ENCODE measurements around the gene PEAK1. TPM values are rescaled to one million over a fixed set of nuclear protein-coding genes. Genes with fewer than 3 reads are reported as not detected.

PEAK1 gene
- total and polyA plus RNA-seq, 8 donors, result 58.3 to 86.9 (median 64.3) TPM

GRCh38 chr15:77069521-77070121 lies 350.3 kb downstream of the PEAK1 start:
- Histone ChIP-seq H3K27ac (peak overlapping the region; percentile 87 to 94), H3K9me3 (no peaks in the 10 kb centered on the region), H3K27me3 (no peaks in the 10 kb centered on the region), H3K4me3 (peak overlapping the region; percentile 65 to 72), H3K36me3 (no peaks in the 10 kb centered on the region), H3K4me1 (peaks cover 36 to 61% of the 10 kb centered on the region in 2 donors)
- intact Hi-C loops (cut with DNase I), result no loop called here
- ATAC-seq (peak; percentile 63), DNase-seq (peak in 1 of 4 donors; percentile 53)
- TF ChIP-seq, protein P1, sequence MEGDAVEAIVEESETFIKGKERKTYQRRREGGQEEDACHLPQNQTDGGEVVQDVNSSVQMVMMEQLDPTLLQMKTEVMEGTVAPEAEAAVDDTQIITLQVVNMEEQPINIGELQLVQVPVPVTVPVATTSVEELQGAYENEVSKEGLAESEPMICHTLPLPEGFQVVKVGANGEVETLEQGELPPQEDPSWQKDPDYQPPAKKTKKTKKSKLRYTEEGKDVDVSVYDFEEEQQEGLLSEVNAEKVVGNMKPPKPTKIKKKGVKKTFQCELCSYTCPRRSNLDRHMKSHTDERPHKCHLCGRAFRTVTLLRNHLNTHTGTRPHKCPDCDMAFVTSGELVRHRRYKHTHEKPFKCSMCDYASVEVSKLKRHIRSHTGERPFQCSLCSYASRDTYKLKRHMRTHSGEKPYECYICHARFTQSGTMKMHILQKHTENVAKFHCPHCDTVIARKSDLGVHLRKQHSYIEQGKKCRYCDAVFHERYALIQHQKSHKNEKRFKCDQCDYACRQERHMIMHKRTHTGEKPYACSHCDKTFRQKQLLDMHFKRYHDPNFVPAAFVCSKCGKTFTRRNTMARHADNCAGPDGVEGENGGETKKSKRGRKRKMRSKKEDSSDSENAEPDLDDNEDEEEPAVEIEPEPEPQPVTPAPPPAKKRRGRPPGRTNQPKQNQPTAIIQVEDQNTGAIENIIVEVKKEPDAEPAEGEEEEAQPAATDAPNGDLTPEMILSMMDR (IDR thresholded peaks at IDR 0.05), result no peak

DNA sequence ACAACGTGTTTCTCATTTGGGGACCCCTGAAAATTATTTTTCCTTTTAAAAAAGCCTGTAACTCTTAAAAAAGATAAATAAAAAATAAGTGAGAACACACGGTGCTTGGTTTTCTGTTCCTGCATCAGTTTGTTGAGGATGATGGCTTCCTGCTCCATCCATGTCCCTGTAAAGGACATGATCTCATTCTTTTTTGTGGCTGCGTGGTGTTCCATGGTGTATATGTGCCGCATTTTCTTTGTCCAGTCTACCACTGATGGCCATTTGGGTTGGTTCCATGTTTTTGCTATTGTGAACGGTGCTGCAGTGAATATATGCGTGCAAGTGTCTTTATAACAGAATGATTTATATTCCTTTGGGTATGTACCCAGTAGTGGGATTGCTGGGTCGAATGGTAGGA lies 351.3 kb downstream of the PEAK1 start:
- no peaks in the 10 kb centered on the region for H3K9me3 ChIP-seq
- H3K27ac ChIP-seq, result peak overlapping the region; percentile 73 to 87
- peak overlapping the region in 1 of 2 donors; percentile 72 for H3K4me3 ChIP-seq
- no peak for DNase-seq
- H3K36me3 ChIP-seq, result no peaks in the 10 kb centered on the region
- intact Hi-C loops (cut with DNase I), result no loop called here
- H3K4me1 ChIP-seq, result peaks cover 45 to 71% of the 10 kb centered on the region in 2 donors
- TF ChIP-seq, protein P1 (IDR thresholded peaks at IDR 0.05), result no peak
- no peak for ATAC-seq
- H3K27me3 ChIP-seq, result no peaks in the 10 kb centered on the region

DNA sequence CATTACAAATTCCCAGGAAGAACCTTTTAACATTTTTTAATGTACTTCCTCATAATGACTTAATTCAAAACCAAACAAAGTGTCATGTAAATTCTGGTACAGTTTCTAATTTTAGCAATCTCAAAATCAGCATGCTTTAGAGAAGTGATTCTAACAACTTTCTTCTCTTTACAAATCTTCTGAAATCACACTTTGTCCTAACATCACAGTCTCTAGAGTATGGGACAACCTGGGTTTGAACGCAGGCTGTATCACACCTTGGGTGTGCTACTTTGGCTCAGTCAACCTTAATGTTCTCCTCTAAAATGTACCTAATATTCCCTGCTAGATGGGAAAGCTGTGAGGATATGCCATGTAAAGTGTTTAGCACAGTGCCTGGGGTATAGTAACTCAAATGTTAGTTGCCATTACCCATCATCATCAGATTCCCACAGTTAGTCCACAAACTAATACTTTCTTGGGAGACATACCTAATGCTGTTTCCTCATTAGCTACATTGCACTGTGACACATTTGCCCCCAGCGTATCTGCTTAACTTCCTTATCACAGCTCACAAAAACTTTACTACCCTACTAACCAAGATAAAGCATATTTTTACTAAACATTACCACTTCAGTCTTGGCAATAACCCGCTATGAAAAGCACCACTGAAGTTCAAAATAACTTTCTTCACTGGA lies 352.1 kb downstream of the PEAK1 start:
- peak; percentile 24 for ATAC-seq
- H3K27ac ChIP-seq, result peak overlapping the region; percentile 58 to 73
- intact Hi-C loops (cut with DNase I), result no loop called here
- no peaks in the 10 kb centered on the region for H3K36me3 ChIP-seq
- no peak for DNase-seq
- TF ChIP-seq, protein P1 (IDR thresholded peaks at IDR 0.05), result no peak
- H3K4me3 ChIP-seq, result peak overlapping the region in 1 of 2 donors; percentile 72
- H3K9me3 ChIP-seq, result no peaks in the 10 kb centered on the region
- H3K27me3 ChIP-seq, result no peaks in the 10 kb centered on the region
- peaks cover 48 to 79% of the 10 kb centered on the region in 2 donors for H3K4me1 ChIP-seq

DNA sequence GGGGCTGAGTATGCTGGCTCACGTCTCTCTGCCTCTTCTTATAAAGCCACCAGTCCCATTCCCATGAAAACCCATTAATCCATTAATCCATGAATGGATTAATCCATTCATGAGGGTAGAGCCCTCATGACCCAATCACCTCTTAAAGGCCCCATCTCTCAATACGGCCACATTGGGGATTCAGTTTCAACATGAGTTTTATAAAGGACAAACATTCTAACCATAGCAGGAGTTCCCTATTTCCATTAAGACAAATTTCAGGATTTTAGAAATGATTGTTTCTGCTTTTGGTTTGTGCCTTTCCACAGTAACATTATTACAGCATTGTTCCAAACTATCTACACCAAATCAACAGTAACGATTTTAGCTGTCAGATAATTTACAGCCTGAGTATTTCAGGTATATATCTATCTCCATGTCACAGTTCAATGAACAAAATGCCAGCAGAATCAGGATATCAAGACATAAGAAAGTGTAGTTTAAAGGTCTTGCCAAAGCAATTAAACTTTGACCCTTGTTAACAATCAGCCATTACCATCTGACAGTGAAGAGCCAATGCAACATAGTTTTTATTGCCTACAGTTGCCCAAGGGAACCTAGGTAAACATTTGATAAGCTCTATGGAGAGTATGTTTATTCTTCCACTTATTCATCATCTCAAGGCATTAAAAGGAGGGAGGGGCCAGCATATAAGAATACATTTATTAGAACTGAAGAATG lies 352.8 kb downstream of the PEAK1 start:
- H3K9me3 ChIP-seq, result no peaks in the 10 kb centered on the region
- no peak overlapping the region for H3K4me3 ChIP-seq
- no peaks in the 10 kb centered on the region for H3K36me3 ChIP-seq
- DNase-seq, result no peak
- H3K27ac ChIP-seq, result peak overlapping the region; percentile 58 to 60
- intact Hi-C loops (cut with DNase I), result no loop called here
- peak; percentile 43 for ATAC-seq
- no peaks in the 10 kb centered on the region for H3K27me3 ChIP-seq
- TF ChIP-seq, protein P1 (IDR thresholded peaks at IDR 0.05), result no peak
- H3K4me1 ChIP-seq, result peaks cover 48 to 85% of the 10 kb centered on the region in 2 donors
